ES-I3 (cell line): ENCODE measurements around the gene FJX1.

Experiments
- H3K36me3 ChIP-seq: 2 replicates; pipeline ENCODE4 v1.6.1; 2013; ENCODE audit warnings: mild to moderate bottlenecking, low read length, control low read depth, moderate library complexity; ENCODE audit not compliant: insufficient read depth
- H3K4me1 ChIP-seq: 2 replicates; pipeline ENCODE4 v1.6.1; 2013; ENCODE audit warnings: mild to moderate bottlenecking, control low read depth, low read length; ENCODE audit not compliant: insufficient read depth
- H3K9ac ChIP-seq: 2 replicates; pipeline ENCODE4 v1.6.1; 2013; ENCODE audit warnings: low read depth, mild to moderate bottlenecking, low read length, moderate library complexity
- H3K9me3 ChIP-seq: 2 replicates; pipeline ENCODE4 v1.6.1; 2013; ENCODE audit warnings: mild to moderate bottlenecking, low read length, moderate library complexity; ENCODE audit not compliant: control insufficient read depth, insufficient read depth

Gene FJX1

DNA sequence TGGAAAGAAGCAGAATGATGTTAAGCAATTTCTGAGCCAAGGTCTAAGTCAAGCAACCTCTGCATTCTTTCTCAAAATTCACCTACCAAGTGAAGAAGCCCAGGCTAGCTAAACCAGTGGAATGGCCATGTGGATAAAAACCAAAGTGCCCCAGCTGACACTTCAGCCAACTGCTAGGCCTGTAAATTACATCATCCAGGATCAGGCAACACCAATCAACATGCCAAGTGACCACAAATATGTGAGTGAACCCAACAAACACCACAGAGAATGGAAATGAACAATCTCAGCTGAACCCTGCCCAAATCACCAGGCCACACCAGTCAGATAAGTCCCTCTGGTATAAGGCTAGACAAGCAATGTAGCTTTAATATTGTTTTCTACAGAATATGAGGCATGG is 25.1 kb upstream of the FJX1 start:
- H3K4me1 ChIP-seq, result 0 out of 2 replicates have a peak, but pooled peaks cover 3% of the 10 kb centered on the region
- H3K36me3 ChIP-seq, result no peaks in the 10 kb centered on the region
- no peaks in the 10 kb centered on the region for H3K9me3 ChIP-seq
- no peak overlapping the region for H3K9ac ChIP-seq

GRCh38 chr11:35594680-35595079 is 23.6 kb upstream of the FJX1 start:
- H3K4me1 ChIP-seq, result 0 out of 2 replicates have a peak, but pooled peaks cover 3% of the 10 kb centered on the region
- no peaks in the 10 kb centered on the region for H3K9me3 ChIP-seq
- no peaks in the 10 kb centered on the region for H3K36me3 ChIP-seq
- no peak overlapping the region for H3K9ac ChIP-seq

- Histone ChIP-seq H3K36me3 (no peaks in the 10 kb centered on the region), H3K9ac (no peak overlapping the region), H3K9me3 (no peaks in the 10 kb centered on the region), H3K4me1 (no peaks in the 10 kb centered on the region)
Measured at GRCh38 chr11:35598254-35599125, 19.8 kb upstream of the FJX1 start.

DNA sequence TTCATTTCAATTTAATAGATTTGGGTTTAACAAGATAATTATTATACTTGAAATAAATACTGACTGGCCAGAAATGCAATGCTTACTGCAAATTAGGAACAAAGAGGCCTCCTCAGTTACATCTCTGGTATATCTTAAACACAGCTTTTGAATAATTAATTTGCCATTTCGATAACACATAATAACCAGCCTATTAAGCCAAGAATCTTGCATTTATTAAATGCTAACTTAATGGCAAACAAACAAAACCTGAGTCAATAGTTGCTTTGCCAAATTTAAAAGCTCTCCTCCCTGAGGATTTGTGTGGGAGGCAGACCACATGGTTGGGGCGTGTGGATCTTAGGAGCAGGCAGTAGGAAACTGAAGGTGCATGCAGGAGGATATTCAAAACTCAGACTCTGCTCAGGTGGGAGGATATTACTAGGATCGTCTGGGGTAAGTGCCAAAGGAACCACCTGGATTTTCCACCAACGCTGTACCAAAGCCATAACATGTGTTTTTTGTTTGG is 17.9 kb upstream of the FJX1 start:
- no peak overlapping the region for H3K9ac ChIP-seq
- no peaks in the 10 kb centered on the region for H3K36me3 ChIP-seq
- no peaks in the 10 kb centered on the region for H3K9me3 ChIP-seq
- no peaks in the 10 kb centered on the region for H3K4me1 ChIP-seq

- H3K4me1 ChIP-seq, result no peaks in the 10 kb centered on the region
Measured at GRCh38 chr11:35602160-35602793, 16.0 kb upstream of the FJX1 start.

GRCh38 chr11:35602979-35603378 is 15.3 kb upstream of the FJX1 start:
- no peak overlapping the region for H3K9ac ChIP-seq
- no peaks in the 10 kb centered on the region for H3K9me3 ChIP-seq
- no peaks in the 10 kb centered on the region for H3K36me3 ChIP-seq
- no peaks in the 10 kb centered on the region for H3K4me1 ChIP-seq

More at GRCh38 chr11:35602160-35602793, 16.0 kb upstream of the FJX1 start:
- Histone ChIP-seq H3K36me3 (no peaks in the 10 kb centered on the region), H3K9me3 (no peaks in the 10 kb centered on the region), H3K9ac (no peak overlapping the region)

GRCh38 chr11:35605706-35606105 is 12.6 kb upstream of the FJX1 start:
- Histone ChIP-seq H3K4me1 (no peaks in the 10 kb centered on the region), H3K9ac (no peak overlapping the region), H3K36me3 (no peaks in the 10 kb centered on the region), H3K9me3 (no peaks in the 10 kb centered on the region)

- no peaks in the 10 kb centered on the region for H3K4me1 ChIP-seq
- H3K9ac ChIP-seq, result no peak overlapping the region
- H3K36me3 ChIP-seq, result no peaks in the 10 kb centered on the region
- H3K9me3 ChIP-seq, result no peaks in the 10 kb centered on the region
Measured at GRCh38 chr11:35606206-35606605, 12.1 kb upstream of the FJX1 start.

DNA sequence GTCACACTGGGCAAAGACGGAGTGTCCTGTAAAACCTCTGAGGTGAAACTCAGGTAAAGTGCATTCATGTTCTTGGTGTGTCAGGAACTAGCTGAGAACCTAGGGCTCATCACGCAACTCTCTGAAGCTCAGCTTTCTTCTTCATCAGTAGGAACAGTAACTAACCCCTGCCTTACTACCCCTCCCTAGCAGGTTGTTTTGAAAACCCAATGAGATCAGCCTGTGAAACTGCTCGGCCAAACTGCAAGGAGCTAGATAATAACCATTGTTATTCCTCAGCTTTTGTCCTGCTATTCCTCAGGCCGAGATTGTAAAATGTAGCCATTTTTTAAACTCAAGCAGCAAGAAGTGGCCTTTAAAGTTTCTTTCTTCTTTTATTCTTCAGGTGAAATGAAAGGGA is 9.8 kb upstream of the FJX1 start:
- H3K9me3 ChIP-seq, result no peaks in the 10 kb centered on the region
- H3K4me1 ChIP-seq, result no peaks in the 10 kb centered on the region
- no peak overlapping the region for H3K9ac ChIP-seq
- no peaks in the 10 kb centered on the region for H3K36me3 ChIP-seq

GRCh38 chr11:35609656-35610055 is 8.6 kb upstream of the FJX1 start:
- Histone ChIP-seq H3K9ac (no peak overlapping the region), H3K9me3 (no peaks in the 10 kb centered on the region), H3K36me3 (no peaks in the 10 kb centered on the region), H3K4me1 (no peaks in the 10 kb centered on the region)

DNA sequence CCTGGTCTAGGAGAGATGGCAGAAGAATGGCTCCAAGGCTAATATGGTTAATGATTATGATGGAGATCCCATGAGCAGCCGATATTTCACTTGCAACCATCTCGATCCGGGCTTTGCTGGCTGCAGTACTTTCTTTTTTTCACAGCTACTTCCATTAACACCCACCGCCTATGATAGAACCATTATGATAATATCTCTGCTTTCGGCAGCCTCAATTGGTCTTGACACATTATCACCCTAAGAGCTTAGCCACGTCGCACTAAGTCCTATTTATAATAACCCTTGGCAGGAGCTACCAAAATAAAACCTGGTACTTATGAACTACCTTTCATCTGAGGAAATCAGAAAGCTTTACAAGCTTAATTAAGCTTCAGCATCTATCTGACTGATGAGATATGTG is 7.6 kb upstream of the FJX1 start:
- no peaks in the 10 kb centered on the region for H3K9me3 ChIP-seq
- H3K4me1 ChIP-seq, result peaks cover 5% of the 10 kb centered on the region; the same call in 1 of the 2 replicates
- H3K36me3 ChIP-seq, result no peaks in the 10 kb centered on the region
- no peak overlapping the region for H3K9ac ChIP-seq

DNA sequence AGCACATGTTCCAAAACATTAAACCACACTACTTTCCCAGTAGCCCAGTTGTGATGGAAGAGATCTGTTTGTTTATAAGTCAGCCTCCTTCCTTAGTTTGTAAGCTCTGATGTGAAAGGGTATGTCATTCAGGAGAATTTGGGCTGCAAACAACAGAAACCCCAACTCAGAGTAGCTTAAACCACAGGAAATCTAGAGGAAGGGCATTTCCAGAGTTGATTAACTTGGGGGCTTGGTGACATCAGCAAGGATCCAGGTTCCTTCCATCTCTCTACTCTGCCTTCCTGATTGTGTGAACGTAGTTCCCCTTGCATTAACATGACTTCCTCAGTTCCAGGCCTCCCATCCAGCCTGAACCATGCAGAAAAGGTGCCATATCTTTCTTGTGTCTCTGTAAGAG is 6.5 kb upstream of the FJX1 start:
- Histone ChIP-seq H3K36me3 (no peaks in the 10 kb centered on the region), H3K9ac (no peak overlapping the region), H3K9me3 (no peaks in the 10 kb centered on the region), H3K4me1 (peaks cover 9% of the 10 kb centered on the region; the same call in 1 of the 2 replicates)

DNA sequence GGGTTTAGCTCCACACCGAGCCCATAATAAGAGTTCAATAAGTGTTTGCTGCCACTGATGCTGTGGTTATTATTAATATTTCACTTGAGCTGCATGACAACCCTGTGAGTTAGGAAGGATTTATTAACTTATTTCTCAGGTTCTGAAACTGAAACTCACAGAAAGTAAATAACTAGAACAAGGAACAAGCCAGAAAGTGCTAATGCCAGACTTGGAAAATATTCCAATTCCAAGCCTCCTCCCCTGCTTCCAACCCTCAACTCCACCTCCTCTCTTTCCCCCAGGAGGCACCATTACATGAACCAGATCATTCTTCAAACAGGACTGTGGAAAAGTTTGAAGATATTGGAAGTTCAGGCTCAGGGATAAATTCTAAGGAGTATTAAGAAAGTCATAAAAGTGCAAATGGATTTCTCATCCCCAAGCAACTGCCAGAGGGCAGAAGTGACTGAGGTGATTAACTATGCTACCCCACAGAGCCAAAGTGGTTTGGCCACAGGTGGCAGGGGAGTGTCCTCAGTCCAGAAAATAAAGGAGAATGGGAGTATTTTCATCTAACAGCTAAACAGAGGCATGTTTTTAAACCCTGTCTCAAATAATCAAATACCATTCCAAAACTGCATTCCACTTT is 3.2 kb upstream of the FJX1 start:
- Histone ChIP-seq H3K36me3 (no peaks in the 10 kb centered on the region), H3K4me1 (peaks cover 15% of the 10 kb centered on the region), H3K9ac (no peak overlapping the region), H3K9me3 (no peaks in the 10 kb centered on the region)

DNA sequence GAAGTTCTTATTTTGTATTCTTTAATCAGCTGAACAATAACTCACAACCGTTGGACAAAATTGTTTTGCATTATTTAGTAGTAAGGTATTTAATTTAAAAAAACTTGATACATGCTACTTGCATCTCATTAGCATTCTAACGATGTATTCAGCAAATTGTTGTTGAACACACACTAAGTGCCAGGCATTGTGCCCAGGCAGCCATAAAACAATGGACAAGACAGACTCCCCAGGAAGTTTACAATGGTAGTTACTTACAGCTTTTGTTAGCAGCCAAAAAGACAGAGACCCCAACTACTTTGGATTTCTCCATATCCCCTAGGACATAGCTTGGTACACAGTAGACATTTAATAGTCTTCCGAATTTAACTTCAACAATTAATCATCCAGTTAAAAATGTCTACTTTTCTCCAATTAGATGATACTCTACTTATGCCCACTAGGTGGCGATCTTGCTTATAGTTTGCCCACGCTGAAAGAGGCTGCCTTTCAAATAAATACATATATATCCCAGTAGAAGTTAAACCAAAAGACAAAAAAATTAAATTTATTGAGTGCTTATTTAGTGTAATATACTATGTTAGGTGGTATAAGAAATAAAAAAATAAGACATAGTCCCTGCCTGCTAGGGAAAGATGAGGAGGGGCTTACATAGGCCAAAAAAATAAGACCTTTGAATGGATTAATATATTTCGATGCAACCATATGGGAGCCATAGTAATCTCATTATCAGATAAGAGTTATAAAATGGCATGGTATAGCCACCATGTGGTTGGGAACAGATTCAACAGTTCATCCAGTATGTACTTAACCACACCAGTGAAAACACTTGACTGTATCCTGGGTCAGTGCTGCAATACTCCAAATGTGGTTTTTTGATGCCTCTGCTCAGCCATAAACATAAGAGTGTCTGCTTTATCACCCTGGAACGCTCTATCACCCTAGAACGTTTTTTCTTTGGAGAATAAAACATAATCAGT is 2.0 kb upstream of the FJX1 start:
- Histone ChIP-seq H3K9ac (no peak overlapping the region), H3K4me1 (peaks cover 19% of the 10 kb centered on the region), H3K36me3 (no peaks in the 10 kb centered on the region), H3K9me3 (no peaks in the 10 kb centered on the region)
